Measurements from ENCODE around the gene THAP10. TPM values are rescaled to one million over a fixed set of nuclear protein-coding genes. Genes with fewer than 3 reads are reported as not detected.

The THAP10 gene
- total and polyA plus RNA-seq, 5 donors from 2014 or later, result not detected

- Histone ChIP-seq H3K9me3 (ENCODE audit: control insufficient read depth in 2 of 2, low read length in 2 of 2) (no peaks in the 10 kb centered on the region), H3K4me1 (ENCODE audit: control insufficient read depth, insufficient read depth, low read length, poor library complexity, severe bottlenecking) (no peaks in the 10 kb centered on the region), H3K27ac (ENCODE audit: insufficient read depth, low read length, poor library complexity, severe bottlenecking) (no peak overlapping the region), H3K27me3 (ENCODE audit: control insufficient read depth, insufficient read depth, low read length) (peaks cover 6% of the 10 kb centered on the region), H3K36me3 (ENCODE audit: control insufficient read depth, insufficient read depth, low read length) (no peaks in the 10 kb centered on the region), H3K4me3 (ENCODE audit: low read depth, low read length) (no peak overlapping the region)
- H3K27ac Mint-ChIP-seq, result no peak overlapping the region
- H3K4me3 Mint-ChIP-seq, result no peak overlapping the region
- peaks cover 0 to 5% (median 2%) of the 10 kb centered on the region in 7 donors for H3K9me3 Mint-ChIP-seq
- H3K4me1 Mint-ChIP-seq, result no peaks in the 10 kb centered on the region
- ATAC-seq (ENCODE audit: low read depth in 2 of 2), result no peak
- H3K27me3 Mint-ChIP-seq, result peaks cover 19% of the 10 kb centered on the region
- no peaks in the 10 kb centered on the region for H3K36me3 Mint-ChIP-seq
- DNase-seq, result no peak
These were observed 31.3 kb upstream of the THAP10 start for GRCh38 chr15:70923311-70924080.

DNA sequence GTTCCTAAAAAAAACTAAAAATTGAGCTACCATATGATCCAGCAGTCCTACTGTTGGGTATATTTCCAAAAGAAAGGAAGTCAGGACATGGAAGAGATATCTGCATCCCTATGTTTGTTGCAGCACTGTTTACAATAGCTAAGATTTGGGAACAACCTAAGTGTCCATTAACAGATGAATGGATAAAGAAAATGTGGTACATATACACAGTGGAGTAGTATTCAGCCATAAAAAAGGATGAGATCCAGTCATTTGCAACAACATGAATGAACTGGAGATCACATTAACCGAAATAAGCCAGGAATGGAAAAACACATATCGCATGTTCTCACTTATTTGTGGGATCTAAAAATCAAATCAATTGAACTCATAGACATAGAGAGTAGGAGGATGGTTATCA is 29.9 kb upstream of the THAP10 start:
- Mint-ChIP-seq H3K4me1 (no peaks in the 10 kb centered on the region), H3K4me3 (no peak overlapping the region), H3K9me3 (peaks cover 0 to 5% (median 2%) of the 10 kb centered on the region in 7 donors), H3K27me3 (peaks cover 22% of the 10 kb centered on the region), H3K27ac (no peak overlapping the region), H3K36me3 (no peaks in the 10 kb centered on the region)
- Histone ChIP-seq H3K4me1 (ENCODE audit: control insufficient read depth, insufficient read depth, low read length, poor library complexity, severe bottlenecking) (no peaks in the 10 kb centered on the region), H3K4me3 (ENCODE audit: low read depth, low read length) (no peak overlapping the region), H3K9me3 (ENCODE audit: control insufficient read depth in 2 of 2, low read length in 2 of 2) (no peaks in the 10 kb centered on the region), H3K27me3 (ENCODE audit: control insufficient read depth, insufficient read depth, low read length) (peaks cover 6% of the 10 kb centered on the region), H3K36me3 (ENCODE audit: control insufficient read depth, insufficient read depth, low read length) (no peaks in the 10 kb centered on the region), H3K27ac (ENCODE audit: insufficient read depth, low read length, poor library complexity, severe bottlenecking) (no peak overlapping the region)
- ATAC-seq (ENCODE audit: low read depth in 2 of 2) (no peak), DNase-seq (no peak)

DNA sequence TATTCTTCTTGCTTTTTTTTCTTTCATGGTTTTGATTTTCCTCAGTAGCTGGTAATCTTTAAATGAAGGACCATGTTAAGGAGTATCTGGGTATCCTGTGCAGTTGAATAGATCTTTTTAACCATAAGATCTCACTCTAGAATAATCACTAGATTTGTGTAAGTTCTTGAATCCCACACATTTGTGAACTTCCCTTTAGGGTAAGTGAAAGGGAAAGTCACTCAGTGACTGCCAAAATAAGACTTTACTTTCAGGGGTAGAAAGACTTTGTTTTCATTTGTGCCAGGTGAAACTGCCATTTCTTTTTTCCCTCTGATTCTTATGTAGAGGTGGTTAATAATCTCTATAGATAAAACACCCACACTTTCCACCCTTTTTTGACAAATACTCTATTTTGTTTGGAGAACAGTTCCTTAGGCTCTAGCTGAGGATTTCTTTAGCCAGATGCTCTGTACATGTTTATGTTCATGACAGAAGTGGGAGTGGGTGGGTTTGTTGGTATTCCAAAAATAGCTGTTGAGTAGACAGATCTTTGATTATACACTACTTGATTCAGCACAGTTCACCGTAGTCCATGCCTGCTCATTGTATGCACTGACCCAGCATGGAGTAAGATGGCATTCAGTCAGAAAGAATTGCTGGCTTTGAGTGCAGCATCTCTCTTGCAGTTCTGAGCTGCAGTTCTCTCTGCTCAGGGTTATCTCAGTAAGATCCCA is 28.9 kb upstream of the THAP10 start:
- peaks cover 0 to 5% (median 2%) of the 10 kb centered on the region in 7 donors for H3K9me3 Mint-ChIP-seq
- H3K36me3 Mint-ChIP-seq, result no peaks in the 10 kb centered on the region
- no peaks in the 10 kb centered on the region for H3K9me3 ChIP-seq (ENCODE audit: control insufficient read depth in 2 of 2, low read length in 2 of 2)
- no peaks in the 10 kb centered on the region for H3K4me1 ChIP-seq (ENCODE audit: control insufficient read depth, insufficient read depth, low read length, poor library complexity, severe bottlenecking)
- no peak overlapping the region for H3K4me3 ChIP-seq (ENCODE audit: low read depth, low read length)
- DNase-seq (no peak), ATAC-seq (ENCODE audit: low read depth in 2 of 2) (no peak)
- peaks cover 22% of the 10 kb centered on the region for H3K27me3 Mint-ChIP-seq
- H3K27ac ChIP-seq (ENCODE audit: insufficient read depth, low read length, poor library complexity, severe bottlenecking), result no peak overlapping the region
- H3K27me3 ChIP-seq (ENCODE audit: control insufficient read depth, insufficient read depth, low read length), result peaks cover 6% of the 10 kb centered on the region
- H3K36me3 ChIP-seq (ENCODE audit: control insufficient read depth, insufficient read depth, low read length), result no peaks in the 10 kb centered on the region
- H3K4me1 Mint-ChIP-seq, result no peaks in the 10 kb centered on the region
- H3K27ac Mint-ChIP-seq, result no peak overlapping the region
- no peak overlapping the region for H3K4me3 Mint-ChIP-seq

- Mint-ChIP-seq H3K27ac (no peak overlapping the region), H3K27me3 (peaks cover 11% of the 10 kb centered on the region), H3K4me1 (no peaks in the 10 kb centered on the region), H3K9me3 (peaks cover 0 to 5% (median 2%) of the 10 kb centered on the region in 7 donors), H3K4me3 (no peak overlapping the region), H3K36me3 (no peaks in the 10 kb centered on the region)
- DNase-seq, result no peak
- H3K27ac ChIP-seq (ENCODE audit: insufficient read depth, low read length, poor library complexity, severe bottlenecking), result no peak overlapping the region
- H3K9me3 ChIP-seq (ENCODE audit: control insufficient read depth in 2 of 2, low read length in 2 of 2), result no peaks in the 10 kb centered on the region
- H3K4me3 ChIP-seq (ENCODE audit: low read depth, low read length), result no peak overlapping the region
- no peaks in the 10 kb centered on the region for H3K36me3 ChIP-seq (ENCODE audit: control insufficient read depth, insufficient read depth, low read length)
- ATAC-seq (ENCODE audit: low read depth in 2 of 2), result no peak
- no peaks in the 10 kb centered on the region for H3K4me1 ChIP-seq (ENCODE audit: control insufficient read depth, insufficient read depth, low read length, poor library complexity, severe bottlenecking)
- peaks cover 3% of the 10 kb centered on the region for H3K27me3 ChIP-seq (ENCODE audit: control insufficient read depth, insufficient read depth, low read length)
These were observed 25.7 kb upstream of the THAP10 start for GRCh38 chr15:70917955-70918354.

- Histone ChIP-seq H3K27me3 (ENCODE audit: control insufficient read depth, insufficient read depth, low read length) (peaks cover 3% of the 10 kb centered on the region), H3K36me3 (ENCODE audit: control insufficient read depth, insufficient read depth, low read length) (no peaks in the 10 kb centered on the region), H3K4me3 (ENCODE audit: low read depth, low read length) (no peak overlapping the region), H3K9me3 (ENCODE audit: control insufficient read depth in 2 of 2, low read length in 2 of 2) (no peaks in the 10 kb centered on the region), H3K4me1 (ENCODE audit: control insufficient read depth, insufficient read depth, low read length, poor library complexity, severe bottlenecking) (no peaks in the 10 kb centered on the region), H3K27ac (ENCODE audit: insufficient read depth, low read length, poor library complexity, severe bottlenecking) (no peak overlapping the region)
- H3K4me1 Mint-ChIP-seq, result no peaks in the 10 kb centered on the region
- no peak for ATAC-seq (ENCODE audit: low read depth in 2 of 2)
- peaks cover 0 to 5% (median 0%) of the 10 kb centered on the region in 7 donors for H3K9me3 Mint-ChIP-seq
- H3K27ac Mint-ChIP-seq, result no peak overlapping the region
- peaks cover 11% of the 10 kb centered on the region for H3K27me3 Mint-ChIP-seq
- no peaks in the 10 kb centered on the region for H3K36me3 Mint-ChIP-seq
- DNase-seq, result no peak
- H3K4me3 Mint-ChIP-seq, result no peak overlapping the region
These were observed 24.3 kb upstream of the THAP10 start for GRCh38 chr15:70916531-70916930.

GRCh38 chr15:70912187-70912586 is 20.0 kb upstream of the THAP10 start:
- no peak overlapping the region for H3K27ac ChIP-seq (ENCODE audit: insufficient read depth, low read length, poor library complexity, severe bottlenecking)
- no peaks in the 10 kb centered on the region for H3K27me3 Mint-ChIP-seq
- ATAC-seq (ENCODE audit: low read depth in 2 of 2), result no peak
- no peak overlapping the region for H3K27ac Mint-ChIP-seq
- peaks cover 11 to 13% of the 10 kb centered on the region in 2 experiments for H3K9me3 ChIP-seq (ENCODE audit: control insufficient read depth in 2 of 2, low read length in 2 of 2)
- H3K4me3 ChIP-seq (ENCODE audit: low read depth, low read length), result no peak overlapping the region
- H3K4me1 Mint-ChIP-seq, result no peaks in the 10 kb centered on the region
- no peaks in the 10 kb centered on the region for H3K36me3 ChIP-seq (ENCODE audit: control insufficient read depth, insufficient read depth, low read length)
- H3K4me1 ChIP-seq (ENCODE audit: control insufficient read depth, insufficient read depth, low read length, poor library complexity, severe bottlenecking), result no peaks in the 10 kb centered on the region
- no peaks in the 10 kb centered on the region for H3K36me3 Mint-ChIP-seq
- DNase-seq, result no peak
- H3K9me3 Mint-ChIP-seq, result peaks cover 2 to 19% (median 6%) of the 10 kb centered on the region in 7 donors
- H3K27me3 ChIP-seq (ENCODE audit: control insufficient read depth, insufficient read depth, low read length), result peaks cover 2% of the 10 kb centered on the region
- no peak overlapping the region for H3K4me3 Mint-ChIP-seq

GRCh38 chr15:70910958-70911357 is 18.7 kb upstream of the THAP10 start:
- Histone ChIP-seq H3K4me1 (ENCODE audit: control insufficient read depth, insufficient read depth, low read length, poor library complexity, severe bottlenecking) (no peaks in the 10 kb centered on the region), H3K27ac (ENCODE audit: insufficient read depth, low read length, poor library complexity, severe bottlenecking) (no peak overlapping the region), H3K4me3 (ENCODE audit: low read depth, low read length) (no peak overlapping the region), H3K27me3 (ENCODE audit: control insufficient read depth, insufficient read depth, low read length) (peaks cover 2% of the 10 kb centered on the region), H3K36me3 (ENCODE audit: control insufficient read depth, insufficient read depth, low read length) (no peaks in the 10 kb centered on the region), H3K9me3 (ENCODE audit: control insufficient read depth in 2 of 2, low read length in 2 of 2) (peaks cover 11 to 13% of the 10 kb centered on the region in 2 experiments)
- no peak for ATAC-seq (ENCODE audit: low read depth in 2 of 2)
- H3K27me3 Mint-ChIP-seq, result no peaks in the 10 kb centered on the region
- H3K36me3 Mint-ChIP-seq, result no peaks in the 10 kb centered on the region
- DNase-seq, result no peak
- H3K9me3 Mint-ChIP-seq, result peaks cover 2 to 26% (median 6%) of the 10 kb centered on the region in 7 donors
- no peak overlapping the region for H3K27ac Mint-ChIP-seq
- H3K4me3 Mint-ChIP-seq, result no peak overlapping the region
- H3K4me1 Mint-ChIP-seq, result no peaks in the 10 kb centered on the region
